GM12865 (cell line): ENCODE results near the gene FBN1.

Source experiments
- DNase-seq: peaks from one replicate; pipeline ENCODE4 v3.0.0; 2010; ENCODE audit warnings: low read depth
- H3K4me3 ChIP-seq: 2 replicates; pipeline ENCODE4 v1.5.1; 2011; ENCODE audit warnings: mild to moderate bottlenecking, low read depth, low read length, control low read depth
- CTCF ChIP-seq: IDR thresholded peaks from 2 replicates; pipeline ENCODE4 v1.5.1; 2011; ENCODE audit warnings: low read length, control low read depth, low read depth, inconsistent platforms; ENCODE audit not compliant: insufficient read depth; ENCODE audit errors: missing control alignments

The FBN1 gene

GRCh38 chr15:48541341-48542278 is 103.9 kb downstream of the FBN1 start:
- DNase-seq = peak; percentile 69
- H3K4me3 ChIP-seq = peak overlapping the region; percentile 27; the same call in 1 of the 2 replicates
- TF ChIP-seq CTCF = no peak

- TF ChIP-seq CTCF = no peak
- no peak overlapping the region for H3K4me3 ChIP-seq
- no peak for DNase-seq
These were observed 104.8 kb downstream of the FBN1 start for GRCh38 chr15:48540756-48541155.

- no peak overlapping the region for H3K4me3 ChIP-seq
- DNase-seq = no peak
- peak; percentile 0 for TF ChIP-seq CTCF
These were observed 106.6 kb downstream of the FBN1 start for GRCh38 chr15:48538941-48539340.

GRCh38 chr15:48537271-48538113 is 108.0 kb downstream of the FBN1 start:
- no peak for TF ChIP-seq CTCF
- no peak for DNase-seq
- no peak overlapping the region for H3K4me3 ChIP-seq

- TF ChIP-seq CTCF = no peak
- no peak overlapping the region for H3K4me3 ChIP-seq
- DNase-seq = no peak
These were observed 108.8 kb downstream of the FBN1 start for GRCh38 chr15:48536681-48537091.

- H3K4me3 ChIP-seq = no peak overlapping the region
- DNase-seq = no peak
- TF ChIP-seq CTCF = no peak
These were observed 111.5 kb downstream of the FBN1 start for GRCh38 chr15:48533982-48534381.
